OCI-LY7 (cell line): ENCODE measurements around the gene EXOSC1.

ENCODE experiments used
- CTCF ChIP-seq: fragments of 200-600 bp; sonication (generic); conservative IDR thresholded peaks from 2 replicates; pipeline ENCODE4 v1.5.1; 2014; ENCODE audit warnings: mild to moderate bottlenecking, antibody characterized with exemption, low read length, moderate library complexity, mixed read lengths
- EZH2phosphoT487 ChIP-seq: fragments of 200-600 bp; sonication (generic); IDR thresholded peaks from 2 replicates; pipeline ENCODE4 v1.6.1; 2018; ENCODE audit warnings: low read depth, borderline replicate concordance, mild to moderate bottlenecking, mixed run types, antibody characterized with exemption, low read length, moderate library complexity, mixed read lengths

GRCh38 chr10:97450828-97451227 lies 5.0 kb upstream of the EXOSC1 start:
- TF ChIP-seq EZH2phosphoT487 = no peak
- TF ChIP-seq CTCF = no peak
